Psoas muscle (tissue), 8 donors: ENCODE data around the gene NBL1. TPM values are rescaled to one million over a fixed set of nuclear protein-coding genes. Genes with fewer than 3 reads are reported as not detected.

ENCODE experiments used
- ATAC-seq, 4 donors: fragments of 200-7000 bp; cut with Tn5 transposase; one replicate each; pipeline ENCODE4 v1.9.1; 2020; ENCODE audit warnings: moderate library complexity in 3 of 4, mild to moderate bottlenecking in 2 of 4
- DNase-seq, 2 donors: peaks; one replicate each; pipeline ENCODE4 v3.0.0-alpha.2; 2020
- H3K27ac ChIP-seq: fragments of 200-600 bp; one replicate; pipeline ENCODE4 v1.8.0; 2022
- H3K27me3 ChIP-seq, 3 donors: fragments of 200-600 bp in 1 of 3; one replicate each; pipeline versions ENCODE4 v1.6.1 to v1.8.0; 2013 to 2022; ENCODE audit warnings: low read length in 2 of 3, mild to moderate bottlenecking in 2 of 3, moderate library complexity in 1 of 3; ENCODE audit not compliant: insufficient read depth in 3 of 3
- H3K36me3 ChIP-seq, 2 donors: fragments of 200-600 bp in 1 of 2; one replicate each; pipeline versions ENCODE4 v1.6.1 to v1.8.0; 2013 to 2022; ENCODE audit warnings: low read depth in 1 of 2, mild to moderate bottlenecking in 1 of 2, moderate library complexity in 1 of 2; ENCODE audit not compliant: insufficient read depth in 1 of 2
- H3K4me1 ChIP-seq: fragments of 200-600 bp; one replicate; pipeline ENCODE4 v1.8.0; 2022
- H3K4me3 ChIP-seq: fragments of 200-600 bp; one replicate; pipeline ENCODE4 v1.8.0; 2022; ENCODE audit warnings: mild to moderate bottlenecking
- H3K9me3 ChIP-seq: fragments of 200-600 bp; one replicate; pipeline ENCODE4 v1.8.0; 2022
- CTCF ChIP-seq: fragments of 200-600 bp; IDR thresholded peaks from one replicate; pipeline ENCODE4 v1.8.0; 2022; ENCODE audit warnings: antibody characterized with exemption
- WGBS, 3 donors: extraction: QIAGEN DNeasy Blood & Tissue Kit; methylation state at CpG; one replicate each; pipeline versions ENCODE4 v1.1.6 to v1.1.7; 2013; 5-methylcytosine and 5-hydroxymethylcytosine counted together
- intact Hi-C, 2 donors: fragments of 100-400 bp; cut with DNase I; formaldehyde crosslinking; loops; one replicate each; pipeline versions ENCODE4 v1.11.0 to v1.14.2; 2022
- polyA plus RNA-seq, 3 donors: library from polyadenylated mRNA; stranded (reverse); fragments of 200-250 nt; gene quantifications; one replicate each; pipeline ENCODE4 v1.2.3, GENCODE V29; 2013
- total RNA-seq, 4 donors: library from RNA; stranded (reverse); fragmentation: NEBNext Ultra II Directional in 2 of 4; extraction: Animal tissue kit (Norgen Biotek cat#: 25700) in 2 of 4; gene quantifications; one replicate each; pipeline versions ENCODE4 v1.2.1 to v1.2.4, GENCODE V29; 2021 to 2023
- donor health status: healthy with polysubstance abuse.
- donor health status: DM: no; HTN: no; CAD: no; lungs with moderate emphysema.
- donor health status: Bipolar disorder and iron deficiency.
- donor health status: healthy.
- donor health status: DM: yes; HTN: yes; CAD: no.
- donor health status: DM: no; HTN: no; CAD: no.
- donor health status: DM: no; HTN: no; CAD: no.
- donor health status: DM: yes; HTN: yes; CAD: no.

NBL1 gene
- total and polyA plus RNA-seq, 7 donors = 11.8 to 22.8 (median 13.0) TPM

GRCh38 chr1:19689085-19689757, 45.1 kb downstream of the NBL1 start:
- intact Hi-C loops = no loop called here
- H3K4me3 ChIP-seq = no peak overlapping the region
- TF ChIP-seq CTCF = no peak
- no peak overlapping the region for H3K27ac ChIP-seq
- no peaks in the 10 kb centered on the region for H3K4me1 ChIP-seq
- H3K9me3 ChIP-seq = no peaks in the 10 kb centered on the region
- WGBS, 3 donors = 76 to 81% (median 79%) methylated on average over 5 of the region's 5 CpGs
- no peak for ATAC-seq
- DNase-seq = no peak
- no peaks in the 10 kb centered on the region for H3K27me3 ChIP-seq
- peaks cover 0 to 13% of the 10 kb centered on the region in 2 donors for H3K36me3 ChIP-seq

- no peak for DNase-seq
- Histone ChIP-seq H3K9me3 (no peaks in the 10 kb centered on the region), H3K4me3 (no peak overlapping the region), H3K4me1 (no peaks in the 10 kb centered on the region), H3K27me3 (no peaks in the 10 kb centered on the region), H3K27ac (no peak overlapping the region), H3K36me3 (peaks cover 0 to 19% of the 10 kb centered on the region in 2 donors)
- ATAC-seq = no peak
- TF ChIP-seq CTCF = no peak
- WGBS, 3 donors = 91 to 95% (median 93%) methylated on average over 3 of the region's 3 CpGs
- intact Hi-C loops = no loop called here
Measured at GRCh38 chr1:19689856-19690255, 45.7 kb downstream of the NBL1 start.

GRCh38 chr1:19690342-19690741, 46.2 kb downstream of the NBL1 start:
- H3K36me3 ChIP-seq = peaks cover 0 to 24% of the 10 kb centered on the region in 2 donors
- TF ChIP-seq CTCF = no peak
- 84 to 89% (median 89%) methylated on average over 7 of the region's 7 CpGs for WGBS, 3 donors
- DNase-seq = no peak
- H3K4me1 ChIP-seq = no peaks in the 10 kb centered on the region
- H3K27ac ChIP-seq = no peak overlapping the region
- intact Hi-C loops = no loop called here
- H3K9me3 ChIP-seq = no peaks in the 10 kb centered on the region
- no peak overlapping the region for H3K4me3 ChIP-seq
- H3K27me3 ChIP-seq = no peaks in the 10 kb centered on the region
- no peak for ATAC-seq

GRCh38 chr1:19694298-19694697, 50.2 kb downstream of the NBL1 start:
- Histone ChIP-seq H3K36me3 (peaks cover 0 to 24% of the 10 kb centered on the region in 2 donors), H3K27ac (no peak overlapping the region), H3K9me3 (no peaks in the 10 kb centered on the region), H3K4me1 (no peaks in the 10 kb centered on the region), H3K4me3 (no peak overlapping the region), H3K27me3 (no peaks in the 10 kb centered on the region)
- no peak for DNase-seq
- TF ChIP-seq CTCF = no peak
- ATAC-seq = no peak
- 75 to 85% (median 80%) methylated on average over 14 of the region's 14 CpGs for WGBS, 3 donors
- intact Hi-C loops = no loop called here

GRCh38 chr1:19695772-19696171, 51.7 kb downstream of the NBL1 start:
- Histone ChIP-seq H3K27ac (no peak overlapping the region), H3K27me3 (no peaks in the 10 kb centered on the region), H3K4me3 (no peak overlapping the region), H3K9me3 (no peaks in the 10 kb centered on the region), H3K36me3 (peaks cover 0 to 28% of the 10 kb centered on the region in 2 donors), H3K4me1 (no peaks in the 10 kb centered on the region)
- no peak for TF ChIP-seq CTCF
- no peak for DNase-seq
- no peak for ATAC-seq
- WGBS, 3 donors = 83 to 94% (median 84%) methylated on average over 7 of the region's 7 CpGs
- intact Hi-C loops = no loop called here
